HG02852 (cell line): ENCODE measurements around the gene MDM2.

Experiments used
- ATAC-seq: cut with Tn5 transposase; IDR thresholded peaks from one replicate; pipeline ENCODE4 v1.9.1; 2021; ENCODE audit warnings: mild to moderate bottlenecking, moderate library complexity; ENCODE audit not compliant: unreplicated experiment

MDM2 gene

DNA sequence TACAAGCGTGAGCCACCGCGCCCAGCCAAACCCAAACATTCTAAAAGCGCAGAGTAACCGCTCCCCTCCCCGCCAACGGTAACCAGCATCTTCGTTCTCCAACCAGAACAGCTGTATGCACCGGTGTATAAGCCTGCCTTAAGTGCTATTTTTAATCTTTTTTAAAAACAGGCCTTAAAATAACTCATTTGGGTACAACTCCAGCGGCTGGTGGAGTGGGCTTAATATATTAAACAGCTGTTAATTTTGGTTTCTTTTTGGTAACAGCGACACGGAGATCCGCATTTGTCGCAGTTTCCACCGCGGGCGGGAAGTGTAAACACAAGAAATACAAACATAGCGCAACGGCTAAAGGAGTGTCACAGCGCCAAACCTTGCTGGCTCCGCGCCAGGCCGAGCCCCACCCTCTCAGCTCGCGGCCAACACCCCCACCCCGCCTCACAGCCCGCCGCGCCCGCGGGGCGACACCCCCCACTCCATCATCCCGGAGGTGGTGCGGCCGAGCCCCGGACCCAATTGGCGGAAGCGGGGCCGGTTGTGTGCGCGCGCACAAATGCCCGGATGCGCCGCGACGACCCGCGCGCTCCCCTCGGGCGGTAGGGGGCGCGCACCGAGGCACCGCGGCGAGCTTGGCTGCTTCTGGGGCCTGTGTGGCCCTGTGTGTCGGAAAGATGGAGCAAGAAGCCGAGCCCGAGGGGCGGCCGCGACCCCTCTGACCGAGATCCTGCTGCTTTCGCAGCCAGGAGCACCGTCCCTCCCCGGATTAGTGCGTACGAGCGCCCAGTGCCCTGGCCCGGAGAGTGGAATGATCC is at the start of gene MDM2:
TSS of gene MDM2 (plus strand) at position 602 of the 812 bp plus-strand sequence. CDS start 301 bp downstream, outside the sequence.
- peak; percentile 73 for ATAC-seq

DNA sequence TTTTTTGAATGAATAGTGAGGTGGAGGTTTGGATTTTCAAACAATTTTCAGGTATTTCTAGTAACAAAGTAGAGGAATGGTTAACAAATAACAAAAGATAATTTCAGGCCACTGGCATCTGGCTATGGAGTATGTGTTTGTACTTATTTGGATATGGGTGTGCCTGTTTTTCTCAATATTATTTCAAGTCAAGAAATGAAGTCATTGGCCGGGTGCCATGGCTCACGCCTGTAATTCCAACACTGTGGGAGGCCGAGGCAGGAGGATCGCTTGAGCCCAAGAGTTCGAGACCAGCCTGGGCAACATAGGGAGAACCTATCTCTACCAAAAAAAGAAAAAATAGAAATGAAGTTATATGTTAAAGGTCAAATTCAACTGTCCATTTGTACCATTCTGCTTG is 48.1 kb upstream of the MDM2 start:
- ATAC-seq = no peak

DNA sequence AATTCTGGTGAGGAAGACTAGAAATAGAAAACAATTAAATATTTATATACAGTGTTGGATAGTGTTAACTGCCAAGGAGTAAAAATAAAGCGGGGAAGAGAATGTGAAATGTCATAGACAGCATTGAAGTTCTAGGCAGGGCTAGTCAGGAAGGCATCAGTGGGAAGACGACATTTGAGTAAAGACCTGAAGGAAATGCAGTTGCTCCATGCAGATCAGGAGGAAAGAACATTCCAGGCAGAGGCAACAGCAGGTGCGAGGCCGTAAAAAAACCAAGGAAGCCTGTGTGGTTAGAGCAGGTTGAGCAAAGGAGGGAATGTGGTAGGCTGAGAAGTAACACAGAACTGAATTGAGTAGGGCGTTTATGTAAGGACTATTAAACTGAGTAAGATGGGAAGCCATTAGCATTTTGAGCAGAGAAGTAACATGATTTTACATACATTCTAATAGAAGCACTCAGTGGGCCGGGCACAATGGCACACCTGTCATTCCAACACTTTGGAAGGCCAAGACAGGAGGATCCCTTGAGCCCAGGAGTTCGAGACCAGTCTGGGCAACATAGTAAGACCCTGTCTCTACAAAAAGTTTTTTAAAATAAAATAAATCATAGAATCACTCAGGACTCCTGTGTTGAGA is 47.1 kb upstream of the MDM2 start:
- no peak for ATAC-seq

DNA sequence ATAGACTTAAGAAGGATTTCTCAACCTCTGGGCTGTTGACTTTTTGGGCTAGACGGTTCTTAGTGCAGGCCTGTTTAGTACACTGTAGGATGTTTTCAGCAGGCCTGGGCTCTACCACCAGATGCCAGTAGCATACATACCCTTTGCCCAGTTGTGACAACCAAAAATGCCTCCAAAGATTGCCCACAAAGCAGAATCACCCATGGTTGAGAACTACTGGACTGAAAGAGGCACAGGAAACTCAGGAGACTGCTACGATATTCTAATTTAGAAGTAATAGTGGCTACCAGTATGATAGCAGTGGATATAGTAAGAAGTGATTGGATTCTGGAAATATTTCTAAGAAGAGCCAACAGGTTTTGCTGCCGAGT is 46.5 kb upstream of the MDM2 start:
- ATAC-seq = no peak

DNA sequence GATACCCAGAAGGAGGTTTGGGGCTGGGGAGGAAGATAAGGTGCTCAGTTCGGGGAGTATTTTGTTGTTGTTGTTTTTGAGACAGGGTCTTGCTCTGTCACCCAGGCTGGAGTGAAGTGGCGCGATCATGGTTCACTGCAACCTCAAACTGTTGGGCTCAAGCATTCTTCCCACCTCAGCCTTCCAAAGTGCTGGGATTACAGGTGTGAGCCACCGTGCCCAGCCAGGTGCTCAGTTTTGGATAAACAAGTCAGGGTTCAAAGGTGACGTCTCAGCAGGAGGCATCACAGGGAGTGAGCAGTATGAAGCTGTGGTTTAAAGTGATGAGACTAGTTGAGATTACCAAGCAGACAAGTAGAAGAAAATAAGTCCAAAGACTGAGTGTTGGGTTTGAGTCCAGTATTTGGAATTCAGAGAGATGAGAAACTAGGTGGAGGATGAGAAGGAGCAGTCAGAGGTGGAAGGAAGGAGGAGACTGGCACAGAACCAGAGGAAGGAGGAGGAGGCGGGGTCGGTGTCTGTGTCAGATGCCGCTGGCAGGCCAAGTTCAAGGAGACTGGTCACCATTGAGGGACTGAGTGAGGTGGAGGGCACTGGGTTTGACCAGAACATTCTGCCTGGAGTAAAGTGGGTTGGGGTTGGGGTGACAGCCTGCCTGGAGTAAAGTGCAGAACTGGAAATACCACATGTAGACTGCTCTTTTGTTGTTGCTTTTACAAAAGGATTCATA is 45.9 kb upstream of the MDM2 start:
- no peak for ATAC-seq

DNA sequence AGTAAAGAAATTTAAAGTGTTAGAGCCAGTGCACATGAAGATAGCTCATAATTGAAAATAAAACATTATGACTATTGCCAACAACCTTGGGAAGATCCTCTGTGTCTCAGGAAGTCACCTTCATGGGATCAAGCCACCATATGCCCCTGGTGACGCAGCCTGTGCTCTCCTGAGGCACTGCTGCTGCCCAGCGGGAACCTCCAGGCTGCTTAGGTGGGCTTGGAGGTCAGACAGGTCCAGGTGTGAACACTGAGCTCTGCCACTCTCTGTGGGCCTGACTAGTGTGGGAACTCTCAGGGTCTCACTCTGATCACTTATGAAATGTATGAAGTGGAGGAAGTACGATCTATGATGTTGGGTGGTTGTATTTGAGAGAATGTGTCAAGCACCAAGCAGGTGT is 45.3 kb upstream of the MDM2 start:
- no peak for ATAC-seq

DNA sequence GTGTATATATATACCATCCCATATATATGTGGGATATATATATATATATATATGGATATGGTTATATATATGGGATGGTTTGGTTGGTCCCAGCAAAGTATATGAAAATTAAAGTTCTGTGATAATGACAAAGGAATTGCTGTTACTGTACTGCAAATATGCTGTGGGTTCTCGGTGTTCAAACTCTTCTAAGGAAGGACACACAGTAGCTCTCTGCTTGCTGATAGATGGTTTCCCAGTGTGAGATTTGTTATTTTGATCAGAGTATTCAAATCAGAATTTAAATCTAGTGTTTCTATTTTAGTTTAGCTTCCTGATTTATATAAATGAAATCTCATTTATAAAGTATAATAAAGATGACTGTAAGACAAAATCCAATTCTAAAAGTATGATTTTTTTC is 42.3 kb upstream of the MDM2 start:
- no peak for ATAC-seq

DNA sequence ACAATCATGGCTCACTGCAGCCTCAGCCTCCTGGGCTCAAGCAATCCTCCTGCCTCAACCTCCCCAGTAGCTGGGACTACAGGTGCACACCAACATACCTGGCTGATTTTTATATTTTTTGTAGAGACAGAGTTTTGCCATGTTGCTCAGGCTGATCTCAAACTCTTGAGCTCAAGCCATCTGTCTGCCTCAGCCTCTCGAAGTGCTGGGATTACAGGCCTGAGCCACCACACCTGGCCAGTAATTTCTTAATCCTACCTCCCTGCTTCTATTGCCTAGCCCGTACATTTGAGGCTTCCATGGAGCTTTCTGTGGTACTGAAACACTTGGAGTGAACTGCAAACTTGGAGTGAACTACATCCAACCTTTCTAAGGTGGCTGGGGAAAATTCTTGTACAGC is 41.3 kb upstream of the MDM2 start:
- ATAC-seq = no peak

DNA sequence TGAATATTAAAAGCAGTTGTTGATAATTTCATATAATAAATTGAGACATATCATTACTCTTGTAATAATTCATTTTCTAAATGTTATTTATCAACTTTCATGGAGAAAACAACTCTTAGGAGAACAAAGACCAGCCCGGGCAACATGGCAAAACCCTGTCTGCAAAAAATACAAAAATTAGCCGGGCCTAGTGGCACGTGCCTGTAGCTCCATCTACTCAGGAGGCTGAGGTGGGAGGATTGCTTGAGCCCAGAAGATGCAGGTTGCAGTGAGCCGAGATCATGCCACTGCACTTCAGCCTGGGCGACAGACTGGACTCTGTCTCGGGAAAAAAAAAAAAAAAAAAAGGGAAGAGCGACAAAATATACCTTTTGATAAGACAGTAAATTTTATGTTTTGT is 40.8 kb upstream of the MDM2 start:
- ATAC-seq = no peak

DNA sequence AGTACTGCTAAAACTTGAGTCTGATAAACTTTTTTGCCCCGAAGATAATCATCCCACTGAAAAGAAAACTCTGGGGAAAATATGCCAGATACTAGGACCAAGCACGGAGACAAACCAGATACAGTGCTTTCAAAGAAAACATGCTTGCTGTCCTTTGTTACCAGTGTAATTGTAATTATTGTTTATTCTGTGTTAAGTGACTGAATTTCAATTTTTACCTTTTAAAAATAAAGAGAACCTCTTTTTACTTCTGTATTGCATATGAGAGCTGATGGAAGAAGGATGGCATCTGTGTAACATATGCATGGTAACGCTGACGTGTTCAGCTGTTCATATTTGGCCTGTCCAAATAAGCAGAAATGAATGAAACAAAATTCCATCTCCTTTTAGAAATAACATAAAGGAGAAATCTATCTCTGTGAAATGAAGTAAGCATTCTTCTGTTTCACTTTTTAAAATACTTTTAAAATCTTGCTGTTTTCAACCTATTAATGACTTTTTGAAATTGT is 39.5 kb upstream of the MDM2 start:
- no peak for ATAC-seq

DNA sequence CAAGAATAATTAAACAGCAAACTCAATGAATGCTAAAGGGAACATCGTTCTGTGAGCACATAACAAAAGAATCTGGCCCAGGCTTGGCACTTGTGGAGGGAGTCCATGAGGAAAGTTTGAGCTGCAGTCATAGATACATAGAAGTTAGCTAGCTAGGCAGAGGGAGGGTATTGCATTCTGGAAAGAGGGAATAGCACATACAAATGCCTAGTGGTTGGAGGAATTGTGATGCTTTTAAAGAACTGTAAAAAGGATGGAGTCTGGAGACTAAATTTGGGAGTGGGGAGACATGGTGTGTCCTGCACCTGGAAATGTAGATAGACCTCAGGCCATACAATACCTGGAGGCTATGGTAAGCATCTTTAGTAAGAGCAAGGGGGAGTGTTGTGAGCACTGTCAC is 38.0 kb upstream of the MDM2 start:
- no peak for ATAC-seq

DNA sequence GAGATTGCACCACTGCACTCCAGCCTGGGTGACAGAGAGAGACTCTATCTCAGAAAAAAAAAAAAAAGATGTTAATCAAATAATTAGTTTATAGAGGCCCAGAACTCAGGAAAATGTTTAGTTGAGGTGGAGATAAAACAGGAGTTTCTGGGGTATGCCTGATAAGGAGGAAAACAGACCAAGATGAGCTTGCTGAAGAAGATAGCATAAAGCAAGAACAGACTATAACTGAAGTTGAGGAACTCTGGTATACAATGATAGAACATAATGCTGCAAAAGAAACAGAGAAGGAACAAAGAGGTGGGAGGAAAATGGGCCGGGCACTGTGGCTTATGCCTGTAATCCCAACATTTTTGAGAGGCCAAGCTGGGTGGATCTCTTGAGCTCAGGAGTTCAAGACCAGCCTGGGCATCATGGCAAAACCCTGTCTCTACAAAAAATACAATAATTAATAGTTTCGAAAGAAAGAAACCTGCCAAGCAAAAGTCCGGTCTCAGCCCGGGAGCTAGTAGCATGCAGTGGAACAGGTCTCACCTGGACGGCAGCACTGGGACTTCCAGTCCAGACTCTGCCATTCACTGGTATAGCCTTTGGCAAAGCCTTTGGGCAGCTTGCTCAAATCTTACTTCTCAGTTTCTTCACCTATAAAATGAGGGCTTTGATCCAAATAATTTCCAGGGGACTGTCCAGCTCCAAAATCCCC is 36.6 kb upstream of the MDM2 start:
- no peak for ATAC-seq

DNA sequence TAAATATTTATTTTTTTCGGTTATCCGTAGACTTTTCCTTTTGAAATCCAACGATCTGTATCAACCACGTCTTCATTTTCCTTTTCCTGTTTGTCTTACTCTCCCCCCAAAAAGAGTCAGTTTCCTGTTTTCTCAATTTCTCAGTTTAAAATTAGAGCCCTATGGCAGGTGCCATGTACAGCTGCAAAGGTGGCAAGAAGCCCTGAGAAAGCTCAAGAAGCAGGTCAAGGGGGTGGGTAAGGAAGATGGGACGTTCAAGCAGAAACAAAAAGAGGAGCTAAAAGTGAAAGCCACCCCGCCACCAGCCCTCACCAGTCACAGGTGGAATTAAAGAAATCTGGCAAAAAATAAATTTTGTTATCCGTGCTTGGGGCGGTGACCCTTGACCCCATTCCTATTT is 35.3 kb upstream of the MDM2 start:
- no peak for ATAC-seq

DNA sequence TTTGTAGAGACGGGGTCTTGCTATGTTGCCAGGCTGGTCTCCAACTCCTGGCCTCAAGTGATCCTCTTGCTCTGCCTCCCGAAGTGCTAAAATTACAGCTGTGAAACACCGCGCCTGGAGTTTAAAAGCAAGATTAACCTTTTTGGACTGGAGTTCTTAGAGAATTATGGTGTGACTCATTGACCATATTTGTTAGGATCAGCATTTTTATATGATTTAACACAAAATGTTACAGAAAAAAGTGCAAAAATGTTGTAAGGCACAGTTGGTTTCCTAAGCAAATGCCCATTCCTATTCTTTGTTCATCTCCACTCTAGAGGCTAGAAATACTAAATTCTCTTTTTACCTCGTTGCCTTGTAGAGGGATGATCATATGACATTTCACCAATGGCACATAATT is 34.4 kb upstream of the MDM2 start:
- no peak for ATAC-seq

DNA sequence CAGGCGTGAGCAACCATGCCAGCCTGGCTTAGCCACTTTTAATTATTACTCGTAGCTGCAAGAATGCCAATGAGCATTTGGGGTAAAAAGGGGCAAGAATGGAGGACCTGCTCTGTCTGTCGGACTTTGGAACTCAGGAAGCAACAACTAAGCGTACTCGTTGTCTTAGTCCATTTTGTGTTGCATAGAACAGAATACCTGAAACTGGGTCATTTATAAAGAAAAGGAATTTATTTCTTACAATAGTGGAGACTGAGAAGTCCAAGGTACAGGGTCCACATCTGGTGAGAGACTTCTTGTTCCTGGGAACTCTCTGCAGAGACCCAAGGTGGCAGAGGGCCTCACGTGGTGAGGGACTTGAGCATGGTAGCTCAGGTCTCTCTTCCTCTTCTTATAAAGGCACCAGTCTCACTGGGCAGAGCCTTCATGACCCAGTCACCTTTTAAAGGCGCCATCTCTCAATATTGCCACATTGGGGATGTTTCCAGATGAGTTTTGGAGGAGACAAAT is 32.8 kb upstream of the MDM2 start:
- no peak for ATAC-seq

DNA sequence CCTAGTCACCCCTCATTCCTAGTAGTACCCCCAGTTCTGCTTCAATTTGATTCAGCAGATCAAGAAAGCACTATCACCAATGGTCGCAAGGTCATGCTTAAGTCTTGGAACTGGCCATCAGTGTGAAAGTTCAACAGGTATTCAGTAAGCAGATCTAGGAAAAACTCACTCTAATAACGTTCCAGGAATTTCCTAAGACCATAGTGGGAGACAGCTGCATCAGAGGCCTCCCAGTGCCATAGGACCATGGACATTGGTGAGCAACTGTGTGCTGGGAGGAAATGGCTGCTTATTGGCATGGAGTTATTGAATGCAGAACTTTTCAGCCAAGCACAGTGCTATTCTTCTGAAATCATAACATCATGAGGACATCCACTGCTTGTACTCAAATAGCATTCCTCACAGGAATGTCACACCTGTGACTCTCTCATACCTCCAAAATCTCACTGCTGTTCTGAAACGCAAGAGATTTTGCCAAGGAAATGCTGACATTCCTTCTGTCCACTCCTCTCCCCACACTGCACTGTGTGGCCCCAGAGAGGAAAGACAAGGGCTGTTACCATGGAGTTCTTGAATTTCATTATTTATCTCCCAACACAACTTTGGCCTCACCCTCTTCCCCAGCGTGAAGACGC is 30.9 kb upstream of the MDM2 start:
- no peak for ATAC-seq

DNA sequence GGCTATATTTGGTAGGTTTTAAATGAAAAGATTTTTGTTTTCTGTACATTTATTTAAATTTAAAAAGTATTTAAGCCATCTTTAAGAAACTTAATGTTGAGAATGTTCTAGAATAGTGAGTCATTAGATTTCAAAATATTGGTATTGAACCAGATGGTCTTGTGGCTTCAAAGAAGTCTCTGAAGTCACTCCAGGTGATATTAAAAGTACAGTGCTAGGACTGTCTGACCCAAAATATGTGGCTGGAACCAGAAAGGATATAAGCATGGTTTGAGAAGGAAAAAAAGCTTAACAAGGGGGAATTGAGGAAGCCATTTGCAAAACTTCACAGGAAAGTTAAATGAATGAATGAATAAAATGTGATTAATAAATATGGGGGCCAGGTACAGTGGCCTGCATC is 28.7 kb upstream of the MDM2 start:
- ATAC-seq = no peak

DNA sequence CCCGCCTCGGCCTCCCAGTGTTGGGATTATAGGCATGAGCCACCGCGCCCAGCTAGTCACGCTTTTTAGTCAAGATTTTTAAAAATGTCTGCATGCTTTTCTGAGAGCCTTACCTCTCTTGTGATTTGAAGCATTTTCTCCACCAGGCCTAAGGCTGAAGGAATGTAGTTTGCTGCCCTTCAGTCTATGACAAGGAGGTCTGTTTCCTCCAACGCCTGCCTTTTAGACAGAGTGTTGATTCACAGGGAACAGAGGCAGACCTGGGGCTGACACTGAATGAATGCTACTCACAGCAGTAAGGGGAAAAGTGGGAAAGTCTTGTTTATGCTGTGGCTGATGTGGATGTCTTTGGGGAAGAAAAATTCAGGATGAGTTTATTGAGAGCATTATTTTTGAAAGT is 27.2 kb upstream of the MDM2 start:
- no peak for ATAC-seq

DNA sequence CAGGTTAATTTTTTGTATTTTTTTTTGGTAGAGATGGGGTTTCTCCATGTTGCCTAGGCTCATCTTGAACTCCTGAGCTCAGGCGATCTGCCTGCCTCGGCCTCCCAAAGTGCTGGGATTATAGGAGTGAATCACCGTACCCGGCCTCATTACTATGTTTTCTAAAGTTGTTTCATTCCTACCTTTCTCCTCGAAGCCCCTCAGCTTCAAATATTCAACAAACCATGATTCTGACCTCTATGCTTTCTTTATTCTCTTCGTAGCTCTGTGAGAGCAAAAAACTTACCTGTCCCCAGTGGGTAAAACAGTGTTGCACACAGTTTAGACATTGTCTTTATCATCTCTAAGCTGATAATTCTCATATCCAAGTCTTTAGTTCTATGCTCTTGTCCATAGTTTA is 26.2 kb upstream of the MDM2 start:
- ATAC-seq = no peak

DNA sequence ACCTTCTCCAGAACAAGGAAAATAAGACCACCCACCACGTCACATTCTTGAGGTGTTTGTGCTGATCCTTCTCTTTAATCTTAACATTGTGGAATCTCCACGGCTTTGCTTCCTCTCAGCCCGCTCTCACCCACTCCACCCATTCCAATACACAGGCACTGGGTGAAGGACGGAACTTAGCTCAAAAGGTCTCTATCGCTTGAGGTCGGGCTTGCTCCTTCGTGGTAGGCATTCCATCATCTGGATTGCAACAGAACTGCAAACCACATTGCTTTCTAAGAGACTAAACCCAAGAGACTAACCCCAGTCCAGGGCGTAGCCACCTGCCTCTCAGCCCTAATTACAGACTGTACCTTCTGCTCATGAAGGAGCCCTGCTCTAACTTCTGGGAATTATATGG is 24.0 kb upstream of the MDM2 start:
- no peak for ATAC-seq

DNA sequence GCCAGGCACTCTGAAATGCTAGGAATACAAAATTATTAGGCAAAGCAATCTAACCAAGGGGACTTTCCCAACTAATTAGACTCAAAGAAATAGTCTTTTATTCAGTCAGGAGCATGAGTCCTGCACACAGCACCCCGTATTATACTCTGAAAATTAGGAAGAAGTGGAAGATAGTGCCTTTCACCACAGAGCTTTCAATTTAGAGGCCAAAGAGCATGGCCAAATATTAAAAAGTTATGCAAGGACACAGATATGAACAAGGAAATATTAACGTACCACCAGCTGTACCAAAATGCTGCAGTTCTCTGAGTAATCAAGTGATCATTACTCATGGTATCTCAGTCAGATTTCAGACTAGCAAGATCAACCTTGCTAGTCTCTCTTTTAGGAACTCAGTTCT is 22.6 kb upstream of the MDM2 start:
- ATAC-seq = no peak
